SK-N-SH (cell line): ENCODE results near the gene CDH2. TPM values are rescaled to one million over a fixed set of nuclear protein-coding genes. Genes with fewer than 3 reads are reported as not detected.

Experiments used
- CTCF ChIA-PET: fragments of 300-600, 350-600 bp; formaldehyde crosslinking; extraction: SDS; loops from one replicate; lab custom pipeline; 2021; lab: Yijun Ruan, JAX
- POLR2A ChIA-PET: fragments of 350-600 bp; sonication (Branson Sonifier 250); formaldehyde crosslinking; extraction: SDS; loops from one replicate; lab custom pipeline; 2020; ENCODE audit warnings: antibody characterized with exemption, inconsistent platforms; lab: Yijun Ruan, JAX
- DNase-seq: peaks from one replicate; pipeline ENCODE4 v3.0.0; 2012
- H2AFZ ChIP-seq: fragments of 200-600 bp; sonication (generic); 2 replicates; pipeline ENCODE4 v1.8.1; 2016; ENCODE audit warnings: antibody characterized with exemption, mild to moderate bottlenecking, low read depth
- H3F3A ChIP-seq: fragments of 200-600 bp; sonication (generic); replicated peaks from 2 replicates; pipeline ENCODE3; 2016; ENCODE audit warnings: antibody characterized with exemption, mild to moderate bottlenecking; ENCODE audit not compliant: insufficient read depth
- H3K27ac ChIP-seq, 2 experiments: fragments of 200-500 bp in 1 of 2; fragments of 200-600 bp in 1 of 2; sonication (Bioruptor generic) in 1 of 2; sonication (generic), shearing (Covaris generic) in 1 of 2; 2 replicates each; pipeline versions ENCODE4 v1.5.1 to v1.6.1; 2014 to 2016; ENCODE audit warnings: low read depth in 2 of 2, inconsistent platforms in 1 of 2, low read length in 1 of 2, mild to moderate bottlenecking in 1 of 2, mixed read lengths in 1 of 2
- H3K27me3 ChIP-seq: fragments of 200-600 bp; sonication (generic), shearing (Covaris generic); 2 replicates; pipeline ENCODE4 v1.6.1; 2016; ENCODE audit warnings: mixed run types; ENCODE audit not compliant: insufficient read depth
- H3K36me3 ChIP-seq, 2 experiments: fragments of 200-500 bp in 1 of 2; fragments of 200-600 bp in 1 of 2; sonication (Bioruptor generic) in 1 of 2; sonication (generic) in 1 of 2; replicated peaks in 1 of 2; 2 replicates each; pipeline versions ENCODE3 to v1.5.1; 2014 to 2016; ENCODE audit warnings: low read length in 1 of 2, mild to moderate bottlenecking in 1 of 2; ENCODE audit not compliant: insufficient read depth in 2 of 2, control insufficient read depth in 1 of 2
- H3K4me1 ChIP-seq, 2 experiments: fragments of 200-500 bp in 1 of 2; fragments of 200-600 bp in 1 of 2; sonication (Bioruptor generic) in 1 of 2; sonication (generic), shearing (Covaris generic) in 1 of 2; 2 replicates each; pipeline versions ENCODE4 v1.5.1 to v1.6.1; 2014 to 2016; ENCODE audit warnings: low read depth in 1 of 2, low read length in 1 of 2, mixed run types in 1 of 2; ENCODE audit not compliant: insufficient read depth in 2 of 2, control insufficient read depth in 1 of 2
- H3K4me2 ChIP-seq: fragments of 200-600 bp; sonication (generic), shearing (Covaris generic); 2 replicates; pipeline ENCODE4 v1.6.1; 2017; ENCODE audit warnings: mixed run types
- H3K4me3 ChIP-seq, 2 experiments: fragments of 200-500 bp in 1 of 2; fragments of 200-600 bp in 1 of 2; sonication (Bioruptor generic) in 1 of 2; sonication (generic), shearing (Covaris generic) in 1 of 2; 2 replicates each; pipeline versions ENCODE4 v1.5.1 to v1.8.1; 2014 to 2016; ENCODE audit warnings: low read depth in 2 of 2, inconsistent platforms in 1 of 2, low read length in 1 of 2, mild to moderate bottlenecking in 1 of 2, mixed read lengths in 1 of 2, moderate library complexity in 1 of 2
- H3K79me2 ChIP-seq: fragments of 200-600 bp; sonication (generic); 2 replicates; pipeline ENCODE4 v1.8.1; 2017; ENCODE audit warnings: mild to moderate bottlenecking; ENCODE audit not compliant: insufficient read depth
- H3K9ac ChIP-seq: fragments of 200-600 bp; sonication (generic); 2 replicates; pipeline ENCODE4 v1.6.1; 2017; ENCODE audit warnings: mixed run types
- H3K9me2 ChIP-seq: fragments of 200-600 bp; sonication (generic); 2 replicates; pipeline ENCODE4 v1.6.1; 2017; ENCODE audit warnings: mixed run types
- H3K9me3 ChIP-seq: fragments of 200-600 bp; sonication (generic); 2 replicates; pipeline ENCODE4 v1.6.1; 2017; ENCODE audit warnings: mixed run types, mild to moderate bottlenecking, moderate library complexity
- H4K20me1 ChIP-seq: fragments of 200-600 bp; sonication (generic); 2 replicates; pipeline ENCODE4 v1.6.1; 2017; ENCODE audit warnings: mild to moderate bottlenecking, mixed run types; ENCODE audit not compliant: insufficient read depth
- ELF1 ChIP-seq: IDR thresholded peaks from 2 replicates; pipeline ENCODE4 v1.4.0; 2012
- EP300 ChIP-seq, 2 experiments: IDR thresholded peaks; 2 replicates each; pipeline versions ENCODE4 v1.4.0 to v1.6.1; 2012; ENCODE audit warnings: borderline replicate concordance in 1 of 2, low read depth in 1 of 2, low read length in 1 of 2
- EZH2phosphoT487 ChIP-seq: fragments of 200-600 bp; sonication (generic); IDR thresholded peaks from 2 replicates; pipeline ENCODE4 v1.6.1; 2017; ENCODE audit warnings: low read depth, mixed run types, mild to moderate bottlenecking, antibody characterized with exemption, moderate library complexity, borderline replicate concordance
- FOXM1 ChIP-seq: IDR thresholded peaks from 2 replicates; pipeline ENCODE4 v1.4.0; 2012; ENCODE audit warnings: low read depth, mild to moderate bottlenecking
- GABPA ChIP-seq: IDR thresholded peaks from 2 replicates; pipeline ENCODE4 v1.4.0; 2012; ENCODE audit warnings: low read depth, mild to moderate bottlenecking
- JUND ChIP-seq: IDR thresholded peaks from 2 replicates; pipeline ENCODE4 v1.4.0; 2012
- MXI1 ChIP-seq: IDR thresholded peaks from 2 replicates; pipeline ENCODE4 v1.6.1; 2012; ENCODE audit warnings: mild to moderate bottlenecking, low read depth, low read length, improper control_type of control experiment
- NFIC ChIP-seq: IDR thresholded peaks from 2 replicates; pipeline ENCODE4 v1.4.0; 2012; ENCODE audit warnings: borderline replicate concordance
- RAD21 ChIP-seq: IDR thresholded peaks from 2 replicates; pipeline ENCODE4 v1.6.1; 2012; ENCODE audit warnings: mild to moderate bottlenecking, low read length
- RCOR1 ChIP-seq: fragments of 150-350 bp; IDR thresholded peaks from 2 replicates; pipeline ENCODE4 v1.6.1; 2017; ENCODE audit warnings: antibody characterized with exemption, low read length
- RFX5 ChIP-seq: IDR thresholded peaks from 2 replicates; pipeline ENCODE4 v1.6.1; 2012; ENCODE audit warnings: mild to moderate bottlenecking, improper control_type of control experiment, low read length
- RXRA ChIP-seq: IDR thresholded peaks from 2 replicates; pipeline ENCODE4 v1.4.0; 2012; ENCODE audit warnings: low read depth, mild to moderate bottlenecking, borderline replicate concordance
- SMC3 ChIP-seq: IDR thresholded peaks from 2 replicates; pipeline ENCODE4 v1.6.1; 2012; ENCODE audit warnings: low read depth, low read length, improper control_type of control experiment
- TAF1 ChIP-seq: IDR thresholded peaks from 2 replicates; pipeline ENCODE4 v1.6.1; 2012; ENCODE audit warnings: low read depth, mild to moderate bottlenecking, low read length, moderate library complexity, borderline replicate concordance
- TCF12 ChIP-seq: IDR thresholded peaks from 2 replicates; pipeline ENCODE4 v1.4.0; 2012
- USF1 ChIP-seq: IDR thresholded peaks from 2 replicates; pipeline ENCODE4 v1.4.0; 2012; ENCODE audit warnings: low read depth, borderline replicate concordance
- YY1 ChIP-seq: IDR thresholded peaks from 2 replicates; pipeline ENCODE4 v1.4.0; 2012; ENCODE audit warnings: low read depth, mild to moderate bottlenecking
- WGBS: methylation state at CpG from one replicate; pipeline ENCODE4 v1.1.6; 2017; ENCODE audit warnings: low lambda C conversion rate; 5-methylcytosine and 5-hydroxymethylcytosine counted together
- polyA plus RNA-seq, 3 experiments: library from polyadenylated mRNA; depleted of rRNA; stranded (reverse); fragments of >200 nt; gene quantifications; 2 replicates each; pipeline ENCODE4 v1.2.3, GENCODE V29; 2012
- TF ChIP-seq, protein P1 (sequence below): fragments of 150-350 bp; IDR thresholded peaks from 2 replicates; pipeline ENCODE4 v1.6.1; 2017; ENCODE audit warnings: antibody characterized with exemption, low read length, low read depth, borderline replicate concordance
- TF ChIP-seq, protein P2 (sequence below): IDR thresholded peaks from 2 replicates; pipeline ENCODE4; 2012
- TF ChIP-seq, protein P3 (sequence below): fragments of 200-600 bp; sonication (generic); IDR thresholded peaks from 2 replicates; pipeline ENCODE4 v1.6.1; 2017; ENCODE audit warnings: antibody characterized with exemption, mild to moderate bottlenecking, moderate library complexity

CDH2 gene
- polyA plus RNA-seq, 1 of the 3 experiments (the other 2 are of a cell fraction) = 146 TPM

DNA sequence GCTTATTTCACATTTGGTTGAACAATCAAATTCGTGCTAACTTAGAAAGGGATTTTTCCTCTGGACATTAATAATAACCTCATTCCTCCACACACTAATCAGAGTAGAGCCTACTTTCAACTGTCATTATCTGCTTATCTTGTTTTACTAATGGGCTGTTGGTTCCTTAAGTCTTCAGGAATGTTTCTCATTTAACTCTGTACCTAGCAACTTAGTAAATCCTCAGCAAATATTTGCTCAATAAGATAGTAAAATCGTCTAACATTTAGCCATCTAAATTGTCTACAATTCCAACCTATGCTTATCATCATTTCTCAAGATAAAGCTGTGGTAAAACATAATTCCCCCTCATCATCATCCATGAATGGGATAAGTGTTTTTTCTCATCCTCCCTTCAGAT lies 98.1 kb downstream of the CDH2 start:
- peaks cover 99% of the 10 kb centered on the region for H3K79me2 ChIP-seq
- no peak overlapping the region; the same call in 1 of the 2 replicates for H3K9ac ChIP-seq
- no peaks in the 10 kb centered on the region for H3K9me3 ChIP-seq
- TF ChIP-seq SMC3 (no peak), RFX5 (no peak), JUND (no peak)
- TF ChIP-seq, protein P1, sequence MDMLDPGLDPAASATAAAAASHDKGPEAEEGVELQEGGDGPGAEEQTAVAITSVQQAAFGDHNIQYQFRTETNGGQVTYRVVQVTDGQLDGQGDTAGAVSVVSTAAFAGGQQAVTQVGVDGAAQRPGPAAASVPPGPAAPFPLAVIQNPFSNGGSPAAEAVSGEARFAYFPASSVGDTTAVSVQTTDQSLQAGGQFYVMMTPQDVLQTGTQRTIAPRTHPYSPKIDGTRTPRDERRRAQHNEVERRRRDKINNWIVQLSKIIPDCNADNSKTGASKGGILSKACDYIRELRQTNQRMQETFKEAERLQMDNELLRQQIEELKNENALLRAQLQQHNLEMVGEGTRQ = no peak
- TF ChIP-seq, all 33 proteins: peak for 0
- H3F3A ChIP-seq = peaks cover 21% of the 10 kb centered on the region
- H3K4me1 ChIP-seq = peaks cover 4 to 32% of the 10 kb centered on the region in 2 experiments
- H4K20me1 ChIP-seq = peaks cover 31% of the 10 kb centered on the region
- H3K36me3 ChIP-seq = peaks cover 0 to 9% of the 10 kb centered on the region in 2 experiments
- peak overlapping the region in 1 of 2 experiments; percentile 40; a peak in 1 of 4 replicates for H3K27ac ChIP-seq
- H3K4me2 ChIP-seq = no peak overlapping the region
- DNase-seq = no peak
- no peak overlapping the region for H3K4me3 ChIP-seq
- no peak overlapping the region for H2AFZ ChIP-seq
- CTCF ChIA-PET = no interaction called here
- H3K27me3 ChIP-seq = no peaks in the 10 kb centered on the region
- POLR2A ChIA-PET = no interaction called here
- 70% methylated on average over 2 of the region's 2 CpGs for WGBS
- H3K9me2 ChIP-seq = no peaks in the 10 kb centered on the region

GRCh38 chr18:28078298-28078697 lies 98.6 kb downstream of the CDH2 start:
- DNase-seq = no peak
- no peak for TF ChIP-seq GABPA
- TF ChIP-seq YY1 = no peak
- TF ChIP-seq TCF12 = no peak
- TF ChIP-seq RXRA = no peak
- TF ChIP-seq RAD21 = no peak
- TF ChIP-seq NFIC = no peak
- TF ChIP-seq EP300 (IDR thresholded peaks at IDR 0.05; ENCODE audit: borderline replicate concordance in 1 of 2, low read depth in 1 of 2, low read length in 1 of 2) = no peak
- TF ChIP-seq RCOR1 = no peak
- TF ChIP-seq TAF1 = no peak
- TF ChIP-seq JUND = no peak
- TF ChIP-seq EZH2phosphoT487 = no peak
- no peak for TF ChIP-seq USF1
- TF ChIP-seq, protein P2, sequence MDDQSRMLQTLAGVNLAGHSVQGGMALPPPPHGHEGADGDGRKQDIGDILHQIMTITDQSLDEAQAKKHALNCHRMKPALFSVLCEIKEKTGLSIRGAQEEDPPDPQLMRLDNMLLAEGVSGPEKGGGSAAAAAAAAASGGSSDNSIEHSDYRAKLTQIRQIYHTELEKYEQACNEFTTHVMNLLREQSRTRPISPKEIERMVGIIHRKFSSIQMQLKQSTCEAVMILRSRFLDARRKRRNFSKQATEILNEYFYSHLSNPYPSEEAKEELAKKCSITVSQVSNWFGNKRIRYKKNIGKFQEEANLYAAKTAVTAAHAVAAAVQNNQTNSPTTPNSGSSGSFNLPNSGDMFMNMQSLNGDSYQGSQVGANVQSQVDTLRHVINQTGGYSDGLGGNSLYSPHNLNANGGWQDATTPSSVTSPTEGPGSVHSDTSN = no peak
- no peak for TF ChIP-seq SMC3
- TF ChIP-seq, protein P3, sequence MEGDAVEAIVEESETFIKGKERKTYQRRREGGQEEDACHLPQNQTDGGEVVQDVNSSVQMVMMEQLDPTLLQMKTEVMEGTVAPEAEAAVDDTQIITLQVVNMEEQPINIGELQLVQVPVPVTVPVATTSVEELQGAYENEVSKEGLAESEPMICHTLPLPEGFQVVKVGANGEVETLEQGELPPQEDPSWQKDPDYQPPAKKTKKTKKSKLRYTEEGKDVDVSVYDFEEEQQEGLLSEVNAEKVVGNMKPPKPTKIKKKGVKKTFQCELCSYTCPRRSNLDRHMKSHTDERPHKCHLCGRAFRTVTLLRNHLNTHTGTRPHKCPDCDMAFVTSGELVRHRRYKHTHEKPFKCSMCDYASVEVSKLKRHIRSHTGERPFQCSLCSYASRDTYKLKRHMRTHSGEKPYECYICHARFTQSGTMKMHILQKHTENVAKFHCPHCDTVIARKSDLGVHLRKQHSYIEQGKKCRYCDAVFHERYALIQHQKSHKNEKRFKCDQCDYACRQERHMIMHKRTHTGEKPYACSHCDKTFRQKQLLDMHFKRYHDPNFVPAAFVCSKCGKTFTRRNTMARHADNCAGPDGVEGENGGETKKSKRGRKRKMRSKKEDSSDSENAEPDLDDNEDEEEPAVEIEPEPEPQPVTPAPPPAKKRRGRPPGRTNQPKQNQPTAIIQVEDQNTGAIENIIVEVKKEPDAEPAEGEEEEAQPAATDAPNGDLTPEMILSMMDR = no peak
- TF ChIP-seq, protein P1 = no peak
- no peak for TF ChIP-seq FOXM1
- no peak for TF ChIP-seq MXI1
- TF ChIP-seq ELF1 = no peak
- H3K9me3 ChIP-seq = no peaks in the 10 kb centered on the region
- no peak overlapping the region for H3K4me2 ChIP-seq
- no peak overlapping the region; the same call in 1 of the 2 replicates for H3K9ac ChIP-seq
- ChIA-PET CTCF (no interaction called here), POLR2A (no interaction called here)
- 82% methylated on average over 4 of the region's 4 CpGs for WGBS
- no peak overlapping the region for H2AFZ ChIP-seq
- peaks cover 8 to 32% of the 10 kb centered on the region in 2 experiments for H3K4me1 ChIP-seq
- H3K4me3 ChIP-seq = no peak overlapping the region
- peaks cover 21% of the 10 kb centered on the region for H3F3A ChIP-seq
- H3K79me2 ChIP-seq = peaks cover 99% of the 10 kb centered on the region
- peaks cover 33% of the 10 kb centered on the region for H4K20me1 ChIP-seq
- H3K9me2 ChIP-seq = no peaks in the 10 kb centered on the region
- H3K27ac ChIP-seq = peak overlapping the region in 1 of 2 experiments; percentile 40; a peak in 1 of 4 replicates
- no peaks in the 10 kb centered on the region for H3K27me3 ChIP-seq
- H3K36me3 ChIP-seq = peaks cover 0 to 9% of the 10 kb centered on the region in 2 experiments
